Neural progenitor cell (in vitro differentiated cells): Measurements from ENCODE around the gene CREB5. TPM values are rescaled to one million over a fixed set of nuclear protein-coding genes. Genes with fewer than 3 reads are reported as not detected.

ENCODE experiments used
- DNase-seq: peaks from one replicate; pipeline ENCODE4 v3.0.0-alpha.2; 2016; ENCODE audit warnings: low spot score
- H2AFZ ChIP-seq: fragments of 200-600 bp; sonication (generic); replicated peaks from 2 replicates; pipeline ENCODE4 v1.6.1; 2016; ENCODE audit warnings: antibody characterized with exemption
- H3F3A ChIP-seq: fragments of 200-600 bp; sonication (generic); 2 replicates; pipeline ENCODE4 v1.6.1; 2016; ENCODE audit warnings: antibody characterized with exemption, low read depth
- H3K27ac ChIP-seq: fragments of 200-600 bp; sonication (generic); 2 replicates; pipeline ENCODE4 v1.5.1; 2016; ENCODE audit warnings: mild to moderate bottlenecking
- H3K27me3 ChIP-seq: fragments of 200-600 bp; sonication (generic); 2 replicates; pipeline ENCODE4 v1.6.1; 2016; ENCODE audit warnings: mild to moderate bottlenecking, moderate library complexity
- H3K36me3 ChIP-seq: fragments of 200-600 bp; sonication (generic); 2 replicates; pipeline ENCODE4 v1.5.1; 2016
- H3K4me1 ChIP-seq: fragments of 200-600 bp; sonication (generic); 2 replicates; pipeline ENCODE4 v1.6.1; 2016; ENCODE audit warnings: mixed run types
- H3K4me2 ChIP-seq: fragments of 200-600 bp; sonication (generic); 2 replicates; pipeline ENCODE4 v1.6.1; 2016
- H3K4me3 ChIP-seq: fragments of 200-600 bp; sonication (generic); 2 replicates; pipeline ENCODE4 v1.5.1; 2016
- H3K79me2 ChIP-seq: fragments of 200-600 bp; sonication (generic); 2 replicates; pipeline ENCODE4 v1.6.1; 2016; ENCODE audit warnings: low read depth
- H3K9ac ChIP-seq: fragments of 200-600 bp; sonication (generic); 2 replicates; pipeline ENCODE4 v1.6.1; 2016
- H3K9me3 ChIP-seq: fragments of 200-600 bp; sonication (generic); 2 replicates; pipeline ENCODE4 v1.5.1; 2016; ENCODE audit warnings: low read depth
- H4K20me1 ChIP-seq: fragments of 200-600 bp; sonication (generic); 2 replicates; pipeline ENCODE4 v1.6.1; 2016; ENCODE audit warnings: low read depth
- H3K27ac Mint-ChIP-seq: 3 replicates; pipeline ENCODE4 v1.8.0; 2021; ENCODE audit warnings: mixed read lengths
- H3K27me3 Mint-ChIP-seq: 2 replicates; pipeline ENCODE4 v1.8.0; 2022; ENCODE audit warnings: low read depth, mild to moderate bottlenecking, inconsistent platforms, moderate library complexity, mixed read lengths; ENCODE audit not compliant: insufficient read depth
- H3K36me3 Mint-ChIP-seq: 3 replicates; pipeline ENCODE4 v1.8.0; 2021; ENCODE audit warnings: mixed read lengths
- H3K4me1 Mint-ChIP-seq: 3 replicates; pipeline ENCODE4 v1.8.0; 2021; ENCODE audit warnings: mixed read lengths
- H3K4me3 Mint-ChIP-seq: 3 replicates; pipeline ENCODE4 v1.8.0; 2021; ENCODE audit warnings: mild to moderate bottlenecking, moderate library complexity, mixed read lengths
- H3K9me3 Mint-ChIP-seq: 3 replicates; pipeline ENCODE4 v1.8.0; 2020; ENCODE audit warnings: mixed read lengths
- EZH2 ChIP-seq: fragments of 200-600 bp; sonication (generic); IDR thresholded peaks from 2 replicates; pipeline ENCODE4 v1.6.1; 2017; ENCODE audit warnings: antibody characterized with exemption, mild to moderate bottlenecking, moderate library complexity
- EZH2phosphoT487 ChIP-seq: fragments of 200-600 bp; sonication (generic); IDR thresholded peaks from 2 replicates; pipeline ENCODE4 v1.6.1; 2017; ENCODE audit warnings: antibody characterized with exemption
- total RNA-seq: library from RNA; depleted of rRNA; stranded (reverse); fragments of >200 nt; gene quantifications from 2 replicates; pipeline ENCODE4 v1.2.3, GENCODE V29; 2015; ENCODE audit warnings: low replicate concordance
- TF ChIP-seq, protein P1 (sequence below): fragments of 200-600 bp; sonication (generic); IDR thresholded peaks from 2 replicates; pipeline ENCODE4 v1.5.1; 2017; ENCODE audit warnings: antibody characterized with exemption, mild to moderate bottlenecking

The CREB5 gene
- total RNA-seq, 1 donor from 2014 or later = 1.2 TPM

DNA sequence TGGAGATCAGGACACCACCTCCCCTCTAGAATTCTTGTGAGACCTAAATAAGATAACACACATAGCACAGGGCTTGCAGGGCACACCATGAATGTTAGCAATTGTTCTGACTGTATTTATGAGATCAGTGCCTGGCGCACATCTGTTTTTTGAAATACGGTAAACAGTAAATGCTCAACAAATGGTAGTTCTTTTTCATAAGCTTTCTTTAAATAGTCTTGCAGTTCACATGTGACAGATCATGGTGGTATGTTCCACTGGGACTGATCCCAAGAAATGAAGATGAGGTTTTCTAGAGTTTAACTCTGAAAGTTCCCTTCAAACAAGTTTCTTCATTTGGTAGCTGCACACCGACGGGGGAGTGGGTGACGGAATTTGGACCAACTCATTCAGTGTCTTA, 34.8 kb downstream of the CREB5 start:
- no peak overlapping the region for H3K27ac Mint-ChIP-seq
- no peaks in the 10 kb centered on the region for H3K36me3 Mint-ChIP-seq
- Histone ChIP-seq H3K4me2 (no peak overlapping the region), H3F3A (peaks cover 19% of the 10 kb centered on the region), H3K79me2 (no peaks in the 10 kb centered on the region), H3K27me3 (no peaks in the 10 kb centered on the region), H3K9me3 (no peaks in the 10 kb centered on the region), H3K27ac (no peak overlapping the region), H3K9ac (no peak overlapping the region), H3K4me3 (no peak overlapping the region), H3K4me1 (peaks cover 16% of the 10 kb centered on the region), H4K20me1 (no peaks in the 10 kb centered on the region), H2AFZ (no peak overlapping the region), H3K36me3 (no peaks in the 10 kb centered on the region)
- TF ChIP-seq EZH2phosphoT487 (no peak), EZH2 (no peak)
- TF ChIP-seq, protein P1, sequence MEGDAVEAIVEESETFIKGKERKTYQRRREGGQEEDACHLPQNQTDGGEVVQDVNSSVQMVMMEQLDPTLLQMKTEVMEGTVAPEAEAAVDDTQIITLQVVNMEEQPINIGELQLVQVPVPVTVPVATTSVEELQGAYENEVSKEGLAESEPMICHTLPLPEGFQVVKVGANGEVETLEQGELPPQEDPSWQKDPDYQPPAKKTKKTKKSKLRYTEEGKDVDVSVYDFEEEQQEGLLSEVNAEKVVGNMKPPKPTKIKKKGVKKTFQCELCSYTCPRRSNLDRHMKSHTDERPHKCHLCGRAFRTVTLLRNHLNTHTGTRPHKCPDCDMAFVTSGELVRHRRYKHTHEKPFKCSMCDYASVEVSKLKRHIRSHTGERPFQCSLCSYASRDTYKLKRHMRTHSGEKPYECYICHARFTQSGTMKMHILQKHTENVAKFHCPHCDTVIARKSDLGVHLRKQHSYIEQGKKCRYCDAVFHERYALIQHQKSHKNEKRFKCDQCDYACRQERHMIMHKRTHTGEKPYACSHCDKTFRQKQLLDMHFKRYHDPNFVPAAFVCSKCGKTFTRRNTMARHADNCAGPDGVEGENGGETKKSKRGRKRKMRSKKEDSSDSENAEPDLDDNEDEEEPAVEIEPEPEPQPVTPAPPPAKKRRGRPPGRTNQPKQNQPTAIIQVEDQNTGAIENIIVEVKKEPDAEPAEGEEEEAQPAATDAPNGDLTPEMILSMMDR = no peak
- no peak overlapping the region for H3K4me3 Mint-ChIP-seq
- H3K4me1 Mint-ChIP-seq = peaks cover 10% of the 10 kb centered on the region
- H3K27me3 Mint-ChIP-seq = peaks cover 4% of the 10 kb centered on the region
- no peak for DNase-seq
- H3K9me3 Mint-ChIP-seq = peaks cover 6% of the 10 kb centered on the region

DNA sequence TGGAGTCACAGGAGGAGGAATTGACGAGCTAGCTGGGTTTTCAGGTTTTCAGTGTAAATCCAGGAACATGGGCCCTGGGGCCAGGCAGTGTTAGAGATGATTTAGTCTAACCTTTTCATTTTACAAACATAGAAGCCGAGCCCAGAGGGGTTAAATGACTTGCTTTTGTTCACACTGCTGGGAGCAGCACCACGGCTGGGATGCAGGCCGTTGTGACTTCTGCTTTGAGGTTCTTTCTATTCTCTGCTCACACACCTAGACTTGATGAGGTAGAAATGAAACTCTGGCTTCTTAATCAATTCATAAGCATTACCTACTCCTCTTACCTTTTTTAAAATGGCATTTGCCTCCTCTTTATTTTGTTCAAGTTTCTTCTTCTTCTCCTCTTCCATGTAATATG, 36.4 kb downstream of the CREB5 start:
- peaks cover 13% of the 10 kb centered on the region for H3K4me1 Mint-ChIP-seq
- no peaks in the 10 kb centered on the region for H3K36me3 Mint-ChIP-seq
- Histone ChIP-seq H3K9me3 (no peaks in the 10 kb centered on the region), H3K4me1 (peaks cover 25% of the 10 kb centered on the region), H2AFZ (no peak overlapping the region), H3K27me3 (no peaks in the 10 kb centered on the region), H3K4me2 (no peak overlapping the region), H3F3A (peaks cover 19% of the 10 kb centered on the region), H3K4me3 (no peak overlapping the region), H3K9ac (no peak overlapping the region), H3K27ac (no peak overlapping the region), H3K79me2 (no peaks in the 10 kb centered on the region), H4K20me1 (no peaks in the 10 kb centered on the region), H3K36me3 (no peaks in the 10 kb centered on the region)
- TF ChIP-seq, protein P1 = no peak
- TF ChIP-seq EZH2phosphoT487 (no peak), EZH2 (no peak)
- peaks cover 4% of the 10 kb centered on the region for H3K27me3 Mint-ChIP-seq
- DNase-seq = no peak
- no peak overlapping the region for H3K4me3 Mint-ChIP-seq
- H3K27ac Mint-ChIP-seq = no peak overlapping the region
- peaks cover 4% of the 10 kb centered on the region for H3K9me3 Mint-ChIP-seq

GRCh38 chr7:28452681-28453080, 40.4 kb downstream of the CREB5 start:
- Histone ChIP-seq H3K27me3 (no peaks in the 10 kb centered on the region), H3K36me3 (no peaks in the 10 kb centered on the region), H2AFZ (peak overlapping the region; percentile 97), H3K79me2 (no peaks in the 10 kb centered on the region), H3F3A (no peaks in the 10 kb centered on the region), H3K27ac (no peak overlapping the region), H4K20me1 (no peaks in the 10 kb centered on the region), H3K9me3 (no peaks in the 10 kb centered on the region), H3K4me1 (peaks cover 29% of the 10 kb centered on the region), H3K4me3 (no peak overlapping the region), H3K4me2 (peak overlapping the region; percentile 19), H3K9ac (no peak overlapping the region)
- H3K27me3 Mint-ChIP-seq = no peaks in the 10 kb centered on the region
- H3K9me3 Mint-ChIP-seq = peaks cover 2% of the 10 kb centered on the region
- H3K27ac Mint-ChIP-seq = no peak overlapping the region
- no peak overlapping the region for H3K4me3 Mint-ChIP-seq
- H3K4me1 Mint-ChIP-seq = peaks cover 10% of the 10 kb centered on the region
- peaks cover 2% of the 10 kb centered on the region for H3K36me3 Mint-ChIP-seq
- TF ChIP-seq, protein P1 = no peak
- TF ChIP-seq EZH2 (no peak), EZH2phosphoT487 (no peak)
- peak; percentile 18 for DNase-seq
